GM21360 (cell line): ENCODE measurements around the gene SCAANT1.

Source experiments
- ATAC-seq: cut with Tn5 transposase; IDR thresholded peaks from one replicate; pipeline ENCODE4 v1.9.1; 2021; ENCODE audit warnings: mild to moderate bottlenecking, moderate library complexity; ENCODE audit not compliant: unreplicated experiment

SCAANT1 gene

DNA sequence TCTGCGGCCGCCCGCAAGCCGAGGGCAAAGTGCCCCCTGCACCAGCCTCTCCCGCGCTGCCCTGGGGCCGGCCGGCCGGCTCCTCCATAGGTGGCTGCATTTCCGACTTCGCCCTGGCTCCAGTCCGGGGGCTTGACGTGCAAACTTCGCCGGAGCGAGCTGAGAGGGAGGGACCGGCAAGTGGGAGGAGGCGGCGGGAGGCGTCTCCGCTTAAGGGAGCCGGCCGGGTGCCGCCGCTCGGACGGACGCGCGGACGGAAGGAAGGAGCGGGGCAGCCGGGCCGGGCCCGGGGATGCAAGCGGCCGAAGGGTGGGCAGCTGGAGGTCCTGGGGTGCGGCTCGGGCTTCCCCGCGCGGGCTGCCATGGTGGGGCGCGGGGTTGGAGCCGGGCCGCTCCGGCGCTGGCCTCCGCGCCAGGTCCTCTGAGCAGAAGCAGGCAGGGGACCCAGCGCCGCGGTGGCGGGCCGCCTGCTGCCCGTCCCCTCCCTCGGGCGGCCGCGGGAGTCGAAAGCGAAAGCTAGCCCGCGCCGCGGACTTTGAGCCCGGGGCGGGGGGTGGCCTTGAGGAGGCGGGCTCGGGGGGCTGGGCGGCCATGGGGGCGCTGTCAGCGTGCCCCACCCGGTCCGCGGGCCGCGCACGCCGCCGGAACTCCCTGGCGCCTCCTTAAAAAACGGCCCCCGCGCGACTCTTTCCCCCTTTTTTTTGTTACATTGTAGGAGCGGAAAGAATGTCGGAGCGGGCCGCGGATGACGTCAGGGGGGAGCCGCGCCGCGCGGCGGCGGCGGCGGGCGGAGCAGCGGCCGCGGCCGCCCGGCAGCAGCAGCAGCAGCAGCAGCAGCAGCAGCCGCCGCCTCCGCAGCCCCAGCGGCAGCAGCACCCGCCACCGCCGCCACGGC is at the start of gene SCAANT1:
Gene SCAANT1, minus strand, starts transcription at position 511 of the 895 bp plus-strand sequence.
- ATAC-seq = peak; percentile 70

DNA sequence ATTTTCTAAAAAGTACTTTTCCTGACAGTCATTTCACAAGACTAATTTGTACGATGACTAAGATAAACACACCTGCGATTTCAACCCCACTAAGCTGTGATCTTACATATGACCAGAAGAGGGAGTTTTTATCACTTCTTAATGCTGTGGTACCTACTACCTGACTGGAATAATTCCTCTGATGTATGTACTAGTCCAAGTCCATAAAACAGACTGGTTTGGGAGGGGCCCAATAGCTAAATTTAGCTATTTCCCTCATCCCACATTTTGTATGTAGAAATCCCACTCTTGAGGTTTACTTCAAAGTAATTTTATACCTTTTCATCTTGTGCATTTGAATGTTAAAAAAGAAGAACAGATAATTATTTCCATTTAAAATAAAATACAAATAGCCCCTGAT is 49.7 kb upstream of the SCAANT1 start:
- ATAC-seq = peak; percentile 82

DNA sequence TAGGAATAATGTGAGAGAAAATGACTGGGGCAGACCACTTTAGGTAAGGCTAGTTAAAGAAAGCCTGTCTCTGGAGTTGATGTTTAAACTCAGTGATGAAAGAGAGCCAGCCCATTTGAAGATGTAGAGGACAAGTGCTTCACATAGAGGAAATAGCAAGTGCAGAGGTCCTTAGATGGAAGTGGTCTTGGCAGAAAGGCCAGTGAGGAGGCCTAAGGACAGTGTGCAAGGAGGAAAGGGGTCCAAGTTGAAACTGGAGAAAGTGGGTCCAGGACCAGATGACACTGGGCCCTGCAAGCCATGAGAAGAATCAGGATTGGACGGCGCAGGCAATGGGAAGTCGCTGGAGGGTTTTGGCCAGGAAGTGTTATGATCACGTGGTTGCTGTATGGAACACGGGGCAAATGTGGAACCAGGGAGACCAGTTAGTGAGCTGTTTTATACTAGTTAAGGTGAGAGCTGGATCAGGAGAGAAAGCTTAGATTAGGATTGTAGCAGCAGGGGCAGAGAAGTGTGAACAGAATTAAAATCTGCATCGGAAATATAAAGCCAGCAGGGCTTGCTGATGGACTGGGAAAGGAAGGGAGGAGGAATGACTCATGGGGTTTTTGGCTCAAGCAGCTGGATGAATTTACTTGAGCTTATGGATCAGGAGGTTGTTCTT is 48.0 kb upstream of the SCAANT1 start:
- no peak for ATAC-seq

DNA sequence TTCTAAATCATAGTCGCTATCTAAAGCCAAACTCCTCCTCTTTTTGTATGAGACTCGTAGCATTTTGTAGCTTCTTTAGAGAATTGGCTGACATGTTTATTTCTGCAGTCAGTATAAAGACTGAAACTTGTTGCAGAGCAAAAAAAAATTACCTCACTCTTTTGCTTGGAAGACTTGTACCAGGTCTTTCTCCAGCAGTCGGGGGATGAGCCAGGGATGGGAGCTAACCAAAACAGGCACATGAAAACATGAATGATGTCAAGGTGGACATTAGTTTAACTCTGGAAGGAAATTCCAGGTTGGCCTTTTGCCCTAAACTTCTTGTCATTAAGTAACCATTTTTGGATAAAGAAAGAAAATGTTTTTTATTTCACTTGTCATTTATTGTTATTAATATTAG is 47.0 kb upstream of the SCAANT1 start:
- no peak for ATAC-seq

DNA sequence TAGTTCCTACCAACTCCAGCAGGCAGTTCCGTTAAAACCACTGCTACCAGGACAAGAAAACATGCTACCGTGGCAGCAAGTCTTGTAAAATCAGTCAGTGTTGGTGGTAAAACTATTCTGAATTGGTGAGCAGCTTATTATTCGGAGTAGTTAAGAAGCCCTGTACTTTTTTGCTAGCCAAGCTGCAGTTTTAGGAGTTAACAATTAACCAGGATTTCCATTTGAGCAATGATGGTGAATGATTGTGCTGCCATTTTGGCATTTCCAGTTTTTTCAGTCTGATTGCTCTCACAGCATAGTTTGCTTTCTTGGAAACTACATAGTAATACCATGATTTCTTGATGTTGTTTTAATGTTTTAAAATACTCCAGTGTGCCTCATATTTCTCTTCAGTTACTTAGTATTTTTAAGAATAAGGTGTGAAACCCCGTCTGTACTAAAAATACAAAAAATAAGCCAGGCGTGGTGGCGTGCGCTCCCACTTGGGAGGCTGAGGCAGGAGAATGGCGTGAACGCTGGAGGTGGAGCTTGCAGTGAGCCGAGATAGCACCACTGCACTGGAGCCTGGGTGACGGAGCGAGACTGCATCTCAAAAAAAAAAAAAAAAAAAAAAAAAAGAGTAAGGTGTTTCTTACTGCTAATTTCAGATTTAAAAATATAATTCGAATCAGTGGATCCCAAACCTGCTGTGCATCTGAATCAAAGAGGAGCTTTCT is 43.8 kb upstream of the SCAANT1 start:
- ATAC-seq = no peak

DNA sequence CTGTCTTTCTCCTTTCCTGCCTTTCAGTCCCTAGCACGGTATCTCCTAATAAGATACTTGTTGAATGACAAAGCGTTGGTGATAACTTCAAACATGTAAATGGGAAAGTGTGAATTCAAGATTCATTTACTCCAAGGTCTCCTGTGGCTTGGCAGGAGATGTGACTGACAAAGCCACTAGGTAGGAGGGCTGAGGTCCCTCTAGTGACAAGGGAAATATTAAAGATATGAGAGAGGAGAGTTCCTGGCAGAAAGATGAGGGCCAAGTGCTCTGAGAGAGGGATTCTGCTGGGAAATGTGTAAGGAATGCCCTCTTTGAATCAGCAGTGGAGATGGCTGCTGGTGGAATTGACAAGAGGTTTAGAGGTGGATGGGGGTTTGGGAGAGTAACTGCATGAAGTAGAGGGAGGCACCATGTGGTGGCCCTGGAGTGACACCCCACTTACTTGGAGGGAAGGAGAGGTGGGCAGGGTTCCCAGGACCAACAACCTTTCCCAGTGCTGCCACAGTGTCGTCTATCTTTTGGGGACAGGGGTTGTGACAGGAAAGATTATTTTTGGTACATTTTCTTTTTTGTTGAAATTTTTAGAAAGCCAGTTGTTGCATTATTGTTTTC is 43.0 kb upstream of the SCAANT1 start:
- no peak for ATAC-seq

DNA sequence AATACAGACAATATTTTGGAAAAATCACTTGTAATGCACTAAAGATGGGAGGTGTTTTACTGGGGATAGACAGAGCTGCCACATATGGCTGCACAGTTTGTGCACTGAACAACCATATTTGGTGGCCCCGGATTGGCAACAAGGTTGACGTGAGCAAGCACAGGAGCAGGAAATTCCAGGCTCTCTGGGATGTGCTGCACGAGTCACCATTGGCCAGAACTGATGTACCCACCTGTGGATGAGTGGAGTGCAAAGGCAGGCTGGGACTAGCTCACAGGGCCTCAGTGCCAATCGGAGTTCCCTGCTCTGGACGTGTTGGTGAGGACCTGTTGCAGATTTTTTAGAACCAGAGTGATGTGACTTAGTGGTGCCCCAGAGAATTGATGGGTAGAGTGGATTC is 42.0 kb upstream of the SCAANT1 start:
- no peak for ATAC-seq

DNA sequence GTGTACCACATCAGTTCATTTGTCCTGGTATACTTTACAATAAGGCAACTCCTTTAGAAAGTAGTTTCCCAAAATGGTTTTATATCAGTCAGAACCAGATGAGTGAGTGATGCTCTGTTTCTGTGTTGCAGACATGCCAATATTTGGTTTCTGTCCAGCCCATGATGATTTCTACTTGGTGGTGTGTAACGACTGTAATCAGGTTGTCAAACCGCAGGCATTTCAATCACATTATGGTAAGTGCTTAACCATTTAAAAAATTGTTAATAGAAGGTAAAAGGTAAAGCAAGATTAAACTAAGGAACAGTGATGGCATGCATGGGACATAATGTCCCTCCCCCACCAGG is 40.0 kb upstream of the SCAANT1 start:
- no peak for ATAC-seq

DNA sequence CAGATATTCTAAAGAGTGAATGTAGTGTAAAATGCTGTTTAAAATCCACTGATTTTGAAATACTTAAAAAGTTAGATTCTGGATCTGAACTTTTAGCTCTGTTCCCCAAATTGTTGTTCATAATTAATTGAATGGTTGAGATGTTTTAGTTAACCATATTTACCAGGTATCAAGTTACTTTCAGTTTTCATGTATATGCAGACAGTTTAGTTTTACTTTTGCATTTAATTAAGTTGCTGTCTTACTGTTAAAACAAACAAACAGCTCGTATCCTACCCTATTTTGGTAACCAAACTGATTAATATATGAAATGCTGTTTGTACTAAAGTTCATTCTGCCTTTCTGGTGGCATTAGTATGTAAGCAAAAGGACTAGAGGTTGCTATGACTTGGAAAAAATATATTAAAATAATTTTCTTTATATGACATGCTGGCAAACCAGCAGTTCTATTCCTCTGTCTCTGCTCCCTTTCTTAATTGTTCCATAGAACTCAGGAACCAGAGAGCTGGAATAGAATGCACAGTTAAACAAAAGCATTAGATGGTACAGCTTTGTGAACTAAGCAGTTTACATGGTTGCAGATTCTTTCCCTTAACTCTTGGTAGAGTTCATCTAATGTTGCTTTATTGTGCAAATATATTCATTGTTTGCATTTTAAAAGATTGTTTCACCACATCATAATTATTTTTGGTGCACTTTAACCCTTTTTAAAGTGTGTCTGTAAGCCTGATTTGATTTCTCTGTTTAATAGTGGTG is 39.5 kb upstream of the SCAANT1 start:
- no peak for ATAC-seq

DNA sequence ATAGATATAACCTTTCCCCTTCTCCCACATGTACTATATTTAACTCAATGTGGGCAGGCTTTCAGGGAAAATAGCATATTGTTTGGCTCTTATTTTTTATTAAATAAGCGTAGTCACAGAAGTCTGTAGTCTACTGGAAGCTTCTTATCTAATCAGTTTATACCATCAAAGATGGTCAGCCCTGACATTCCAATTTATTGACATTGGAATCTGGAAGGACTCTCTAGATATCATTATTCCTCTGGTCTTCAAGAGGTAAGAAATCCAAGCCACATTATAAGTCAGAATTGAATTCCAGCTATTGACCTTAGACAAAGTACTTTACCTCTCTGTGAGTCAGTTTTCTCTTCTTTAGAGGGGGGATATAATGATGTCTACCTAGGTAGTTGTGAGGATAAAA is 38.5 kb upstream of the SCAANT1 start:
- ATAC-seq = no peak

DNA sequence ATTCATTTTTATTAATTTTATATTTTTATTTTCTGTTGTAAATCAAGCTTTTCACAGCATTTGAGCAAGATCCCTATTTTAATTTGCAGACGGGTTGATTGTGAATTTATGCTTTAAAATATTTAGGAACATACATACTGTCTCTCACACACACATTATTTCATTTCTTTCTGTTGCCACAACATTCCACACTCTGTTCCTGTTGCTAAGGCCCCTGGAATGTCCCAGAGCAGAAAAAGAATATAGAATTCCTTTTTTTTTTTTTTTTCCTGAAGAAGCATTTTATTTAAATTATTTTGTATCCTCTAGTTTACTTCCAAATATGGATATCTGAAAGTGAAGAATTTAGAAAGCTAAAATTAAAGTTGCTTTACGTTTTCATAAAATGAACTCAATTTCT is 36.8 kb upstream of the SCAANT1 start:
- no peak for ATAC-seq

DNA sequence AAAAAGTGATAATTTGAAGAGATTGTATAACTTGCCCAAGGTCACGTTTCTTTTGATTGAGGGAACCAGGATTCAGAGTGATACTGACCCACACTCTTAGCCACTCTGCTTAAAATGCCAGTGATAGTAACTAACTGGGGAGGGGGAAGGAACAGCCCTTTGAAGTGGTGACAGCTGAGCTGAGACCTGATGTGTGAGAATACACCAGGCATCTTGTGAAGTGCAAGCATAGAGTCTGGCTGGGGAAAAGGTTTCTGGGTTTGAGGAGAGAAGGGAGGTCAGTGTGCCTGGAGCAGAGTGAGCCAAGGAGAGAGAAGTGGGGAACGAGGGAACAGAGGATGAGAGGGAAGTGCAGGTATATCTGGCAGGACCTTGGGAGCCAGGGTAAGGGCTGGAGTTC is 35.4 kb upstream of the SCAANT1 start:
- ATAC-seq = no peak

DNA sequence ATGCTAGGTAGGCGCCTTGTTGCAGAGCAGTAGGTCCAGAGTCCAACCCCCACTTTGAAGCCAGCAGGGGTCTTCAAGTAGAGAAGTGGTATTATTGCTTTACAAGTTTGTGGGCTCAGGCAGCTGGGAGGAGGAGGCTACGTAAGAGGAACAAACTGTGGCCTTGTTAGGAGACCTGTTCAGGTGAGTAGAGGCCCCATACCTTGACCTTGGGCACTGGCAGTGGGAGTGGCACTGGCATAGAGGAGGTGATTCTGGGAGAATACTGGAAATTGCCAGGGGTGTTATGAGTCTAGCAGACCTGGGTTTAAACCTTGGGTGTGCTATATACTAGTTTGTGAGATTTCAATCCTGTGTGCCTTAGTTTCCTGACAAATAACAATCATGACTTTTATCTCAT is 34.6 kb upstream of the SCAANT1 start:
- no peak for ATAC-seq

DNA sequence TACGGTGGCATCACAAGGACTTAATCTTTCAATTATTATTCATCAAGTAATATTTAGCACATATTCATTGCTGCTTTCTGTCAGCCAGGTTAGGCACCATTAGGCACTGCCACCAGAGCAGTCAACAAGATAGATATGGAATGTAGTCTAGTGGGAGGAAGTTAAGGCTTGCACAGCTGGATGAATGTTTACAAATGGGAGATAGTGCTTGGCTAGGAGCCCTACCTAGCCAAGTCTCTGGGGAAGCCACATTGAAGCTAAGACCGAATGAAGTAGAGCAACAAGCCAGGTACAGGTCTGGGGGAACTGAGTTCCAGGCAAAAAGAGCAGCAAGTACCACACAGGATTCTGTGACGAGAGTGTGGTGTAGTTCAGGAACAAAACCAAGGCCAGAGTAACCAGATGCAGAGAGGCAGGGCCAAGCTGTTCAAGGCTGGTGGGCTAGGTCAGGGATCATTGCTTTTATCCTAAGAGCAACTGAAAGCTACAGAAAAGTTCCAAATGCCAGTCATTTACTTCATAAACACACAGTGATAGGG is 33.4 kb upstream of the SCAANT1 start:
- ATAC-seq = no peak

DNA sequence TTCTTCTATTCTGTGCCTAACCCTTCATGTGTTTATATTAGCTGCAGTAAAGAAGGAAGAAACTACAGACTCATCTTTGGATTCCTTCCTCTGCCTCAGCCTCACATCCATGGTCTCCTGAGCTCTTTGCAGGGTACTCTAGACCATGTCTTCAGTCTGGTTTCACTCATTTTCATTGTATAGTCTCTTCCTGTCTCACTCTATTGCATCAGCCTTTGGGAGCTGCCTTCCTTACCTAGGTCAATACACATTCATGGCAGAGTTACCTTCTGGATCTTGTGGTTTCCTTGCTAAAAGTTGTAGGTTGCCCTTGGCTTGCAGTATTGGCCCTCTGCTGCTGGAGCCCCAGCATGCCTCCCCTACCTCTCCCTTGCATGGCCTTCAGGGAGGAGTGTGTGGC is 31.5 kb upstream of the SCAANT1 start:
- no peak for ATAC-seq

DNA sequence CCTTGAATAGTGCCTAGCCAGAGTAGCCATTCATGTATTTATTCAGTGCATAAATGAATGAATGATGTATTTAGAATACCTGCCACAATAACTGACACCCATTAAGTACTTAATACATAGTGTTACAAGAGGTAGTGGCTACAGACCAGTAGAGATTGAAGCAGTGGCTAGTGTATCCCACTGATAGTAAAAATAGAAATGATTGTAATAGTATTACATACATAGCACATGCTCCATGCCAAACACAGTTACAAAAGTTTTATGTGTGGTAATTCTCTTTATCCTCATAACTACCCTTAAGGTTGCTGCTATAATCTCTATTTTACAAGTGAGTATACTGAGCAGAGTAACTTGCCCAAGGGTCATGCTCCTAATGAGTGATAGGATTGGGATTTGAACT is 30.3 kb upstream of the SCAANT1 start:
- no peak for ATAC-seq

DNA sequence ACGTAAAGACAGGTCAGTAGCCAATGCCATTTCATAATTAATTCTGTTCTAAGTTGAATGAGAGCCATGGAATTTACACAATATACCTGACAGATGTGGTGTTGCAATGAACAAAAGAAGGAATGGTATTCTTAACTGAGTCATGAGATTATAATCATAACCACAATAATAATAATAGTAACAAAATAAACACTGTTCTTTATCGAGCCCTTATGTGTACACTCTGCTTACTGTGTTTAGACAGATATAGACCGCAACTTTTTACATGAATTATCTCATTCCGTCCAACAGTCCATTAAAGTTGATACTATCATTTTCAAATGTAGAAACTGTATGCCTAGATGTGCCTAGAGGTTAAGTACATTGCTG is 28.2 kb upstream of the SCAANT1 start:
- no peak for ATAC-seq

DNA sequence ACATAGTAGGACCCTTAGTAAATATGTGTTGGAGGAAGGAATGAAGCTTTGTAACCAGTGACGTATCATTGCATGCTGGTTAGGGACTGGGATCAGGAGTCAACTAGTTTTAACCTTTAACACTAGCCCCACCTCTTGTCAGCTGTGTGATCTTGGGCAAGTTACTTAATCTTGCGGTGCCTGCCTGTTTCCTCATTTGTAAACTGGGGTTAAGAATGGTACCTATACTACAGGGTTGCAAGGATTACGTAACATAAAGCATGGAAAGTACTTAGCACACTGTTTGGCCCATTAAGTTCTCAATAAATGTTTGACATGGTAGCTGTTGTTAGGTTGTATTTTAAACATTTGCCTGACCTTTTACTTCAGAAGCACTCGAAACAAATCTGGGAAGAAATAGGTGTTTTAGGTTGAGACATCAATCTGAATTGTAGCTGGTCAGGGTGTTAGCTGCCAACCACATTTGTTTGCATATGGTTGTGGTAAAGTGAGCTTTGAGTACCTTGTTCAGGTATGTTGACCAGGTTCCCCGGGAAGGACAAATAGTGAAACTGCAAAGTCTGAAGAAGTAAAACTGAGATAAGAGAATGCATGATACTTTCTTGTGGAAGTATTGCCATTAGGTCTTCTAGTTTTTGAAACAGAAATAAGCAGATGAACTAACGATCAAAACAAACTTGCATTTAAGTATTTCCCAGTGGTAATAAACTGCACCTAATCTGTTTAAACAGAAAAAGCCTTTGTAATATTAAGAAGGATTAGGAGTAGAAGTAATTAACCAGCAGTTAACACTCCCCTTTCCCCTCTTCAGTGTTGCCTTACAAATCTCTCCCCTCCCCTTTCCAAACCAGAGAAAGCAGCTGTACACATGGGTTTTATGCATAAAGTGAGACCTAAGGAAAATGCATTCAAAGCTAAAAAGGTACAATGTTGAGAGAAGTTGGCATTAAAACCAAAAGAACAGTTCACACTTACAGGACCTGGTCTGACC is 25.8 kb upstream of the SCAANT1 start:
- ATAC-seq = peak; percentile 46

DNA sequence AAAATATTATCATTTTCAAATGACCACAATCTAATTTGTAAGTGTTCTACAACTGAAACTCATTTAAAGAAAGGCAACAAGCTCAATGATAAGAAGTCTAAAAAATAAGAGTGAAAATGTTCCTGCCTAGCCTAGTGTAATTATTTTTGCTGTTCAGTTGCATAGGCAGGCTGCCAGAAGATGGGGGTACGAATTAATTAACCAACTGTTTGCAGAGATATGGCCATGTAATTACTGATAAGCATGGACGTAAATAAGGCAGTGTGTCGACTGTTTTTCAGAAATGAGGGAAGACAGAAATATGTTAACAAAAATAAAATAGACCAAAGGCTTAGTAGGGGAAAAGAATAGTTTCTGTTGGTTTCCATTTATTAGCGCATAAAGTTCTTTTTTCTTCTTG is 24.7 kb upstream of the SCAANT1 start:
- ATAC-seq = no peak
